Thymus (tissue), 11 donors: ENCODE measurements around the gene ZFAND3. TPM values are rescaled to one million over a fixed set of nuclear protein-coding genes. Genes with fewer than 3 reads are reported as not detected.
"Not testable (repeated sequence)": the region's sequence is repeated elsewhere in the genome, so short reads cannot be mapped to it uniquely, and the experiment has no call there.

Experiments
- DNase-seq, 9 donors: peaks; one replicate each; pipeline ENCODE4 v3.0.0-alpha.2; 2013; ENCODE audit warnings: low spot score in 9 of 9, low read depth in 6 of 9, missing footprints in 1 of 9
- H3K27ac ChIP-seq, 2 donors: one replicate each; pipeline ENCODE4 v1.5.1; 2013; ENCODE audit warnings: control low read depth in 1 of 2, low read depth in 1 of 2, low read length in 1 of 2, mild to moderate bottlenecking in 1 of 2, moderate library complexity in 1 of 2
- H3K27me3 ChIP-seq, 2 donors: one replicate each; pipeline ENCODE4 v1.5.1; 2013; ENCODE audit warnings: low read length in 1 of 2; ENCODE audit not compliant: control insufficient read depth in 2 of 2, insufficient read depth in 1 of 2
- H3K36me3 ChIP-seq, 2 donors: one replicate each; pipeline ENCODE4 v1.5.1; 2013; ENCODE audit warnings: low read length in 1 of 2, mild to moderate bottlenecking in 1 of 2, moderate library complexity in 1 of 2; ENCODE audit not compliant: control insufficient read depth in 2 of 2, insufficient read depth in 2 of 2
- H3K4me1 ChIP-seq, 2 donors: one replicate each; pipeline ENCODE4 v1.5.1; 2013; ENCODE audit warnings: low read length in 2 of 2; ENCODE audit not compliant: control insufficient read depth in 2 of 2, insufficient read depth in 2 of 2
- H3K4me3 ChIP-seq, 2 donors: one replicate each; pipeline ENCODE4 v1.5.1; 2013; ENCODE audit warnings: low read length in 2 of 2, control low read depth in 1 of 2, mild to moderate bottlenecking in 1 of 2
- H3K9me3 ChIP-seq, 2 donors: one replicate each; pipeline ENCODE4 v1.5.1; 2013; ENCODE audit warnings: low read length in 1 of 2, mild to moderate bottlenecking in 1 of 2; ENCODE audit not compliant: control insufficient read depth in 2 of 2, insufficient read depth in 1 of 2
- WGBS: extraction: QIAGEN DNeasy Blood & Tissue Kit; methylation state at CpG from one replicate; pipeline ENCODE4 v1.1.7; 2013; 5-methylcytosine and 5-hydroxymethylcytosine counted together
- polyA plus RNA-seq: library from polyadenylated mRNA; stranded (reverse); fragments of 200-250 nt; gene quantifications from one replicate; pipeline ENCODE4 v1.2.3, GENCODE V29; 2013
- total RNA-seq: library from RNA; stranded (reverse); fragments of 120-200 nt; gene quantifications from one replicate; pipeline ENCODE4 v1.2.4, GENCODE V29; 2013
- donor health status: healthy.

The ZFAND3 gene
- total and polyA plus RNA-seq, 2 donors: 8.5 to 25.7 TPM

- Histone ChIP-seq H3K27me3 (no peaks in the 10 kb centered on the region), H3K4me1 (no peaks in the 10 kb centered on the region), H3K9me3 (no peaks in the 10 kb centered on the region), H3K27ac (no peak overlapping the region), H3K36me3 (no peaks in the 10 kb centered on the region), H3K4me3 (no peak overlapping the region)
- no peak for DNase-seq
- WGBS: 91% methylated on average over 3 of the region's 3 CpGs
These were observed 120.7 kb downstream of the ZFAND3 start for GRCh38 chr6:37940074-37940847.

DNA sequence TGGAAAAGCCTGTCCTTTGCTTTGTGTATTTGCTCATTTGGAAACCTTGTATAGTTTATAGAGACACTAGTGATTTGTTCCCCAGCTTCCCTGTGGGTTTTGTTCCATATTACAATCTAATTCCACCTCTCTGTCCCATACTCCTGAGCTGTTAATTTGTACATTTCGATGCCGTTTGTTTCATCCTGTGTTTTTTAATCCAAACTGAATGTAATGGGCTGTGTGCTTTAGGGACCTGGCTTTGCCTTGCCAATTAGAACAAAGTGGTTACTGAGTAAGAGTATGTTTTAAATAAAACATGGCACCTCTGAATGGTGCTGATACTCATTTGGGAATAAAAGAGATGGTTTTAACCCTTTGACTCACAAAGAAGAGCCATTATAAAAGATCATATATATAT is 122.3 kb downstream of the ZFAND3 start:
- Histone ChIP-seq H3K27ac (no peak overlapping the region), H3K4me3 (no peak overlapping the region), H3K4me1 (no peaks in the 10 kb centered on the region), H3K36me3 (no peaks in the 10 kb centered on the region), H3K9me3 (no peaks in the 10 kb centered on the region), H3K27me3 (no peaks in the 10 kb centered on the region)
- no peak for DNase-seq
- WGBS: 96% methylated on average over 2 of the region's 2 CpGs

DNA sequence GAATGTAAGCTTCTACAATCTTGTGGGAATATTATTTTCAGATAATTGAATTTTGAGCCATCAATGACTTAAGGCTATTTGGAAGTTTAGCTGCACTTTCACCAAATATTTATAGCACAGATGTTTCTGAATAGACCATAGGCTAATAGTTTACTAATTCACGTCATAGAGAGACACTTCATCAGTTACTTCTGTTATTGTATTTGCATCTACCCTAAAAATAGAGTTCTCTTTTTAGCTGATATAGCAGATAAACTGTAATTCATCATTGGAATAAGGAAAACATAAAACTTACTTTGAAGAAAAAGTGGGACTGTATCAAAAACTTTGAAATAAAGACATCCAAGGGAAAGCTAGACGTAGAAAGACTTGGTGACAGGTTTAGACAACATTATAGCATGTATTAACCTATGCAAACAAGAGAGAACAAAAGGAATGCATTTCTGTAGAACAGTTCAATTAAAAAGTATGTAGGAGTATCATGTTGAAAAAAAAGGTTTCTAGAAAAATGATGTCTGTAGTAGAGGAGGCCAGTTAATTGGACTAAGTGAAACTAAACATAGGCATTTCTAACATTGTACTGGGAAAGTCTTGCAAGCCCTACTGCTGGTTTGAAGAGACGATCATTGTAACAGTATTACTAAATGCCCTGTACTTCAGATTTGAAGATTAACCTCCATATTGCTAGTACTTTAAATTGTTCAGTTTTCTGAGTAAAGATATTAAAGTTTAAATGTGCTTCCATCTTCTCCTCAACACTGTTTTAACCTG is 123.3 kb downstream of the ZFAND3 start:
- 90% methylated on average over 3 of the region's 3 CpGs for WGBS
- DNase-seq: no peak
- H3K9me3 ChIP-seq: no peaks in the 10 kb centered on the region
- no peaks in the 10 kb centered on the region for H3K4me1 ChIP-seq
- no peaks in the 10 kb centered on the region for H3K36me3 ChIP-seq
- no peak overlapping the region for H3K27ac ChIP-seq
- no peak overlapping the region for H3K4me3 ChIP-seq
- no peaks in the 10 kb centered on the region for H3K27me3 ChIP-seq

GRCh38 chr6:37943436-37944058 is 124.0 kb downstream of the ZFAND3 start:
- no peaks in the 10 kb centered on the region for H3K27me3 ChIP-seq
- H3K27ac ChIP-seq: no peak overlapping the region
- no peak overlapping the region for H3K4me3 ChIP-seq
- no peaks in the 10 kb centered on the region for H3K9me3 ChIP-seq
- no peaks in the 10 kb centered on the region for H3K4me1 ChIP-seq
- no peaks in the 10 kb centered on the region for H3K36me3 ChIP-seq
- 96% methylated on average over 1 of the region's 1 CpG for WGBS
- DNase-seq: no peak

GRCh38 chr6:37946057-37946456 is 126.5 kb downstream of the ZFAND3 start:
- H3K4me3 ChIP-seq: no peak overlapping the region
- no peaks in the 10 kb centered on the region for H3K4me1 ChIP-seq
- no peaks in the 10 kb centered on the region for H3K9me3 ChIP-seq
- H3K27me3 ChIP-seq: no peaks in the 10 kb centered on the region
- H3K27ac ChIP-seq: no peak overlapping the region
- no peak for DNase-seq
- no peaks in the 10 kb centered on the region for H3K36me3 ChIP-seq
- 96% methylated on average over 2 of the region's 2 CpGs for WGBS

DNA sequence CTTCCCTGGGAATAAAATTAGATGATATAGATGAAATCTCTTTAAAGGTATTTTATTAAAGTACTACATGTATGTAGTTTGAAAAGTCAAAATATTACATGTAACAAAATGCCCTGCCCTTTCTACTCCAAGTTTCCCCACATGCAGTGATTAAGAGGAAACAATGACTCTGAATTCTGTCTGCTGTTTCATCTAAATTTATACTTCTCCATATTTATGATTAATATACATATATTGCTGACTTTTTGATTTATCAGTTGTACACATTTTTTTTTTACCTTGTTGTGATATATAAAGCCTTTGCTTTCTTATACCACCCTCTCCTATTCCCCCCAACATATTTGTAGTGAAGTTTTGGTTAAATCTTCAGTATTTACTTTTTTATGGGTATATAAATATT is 127.9 kb downstream of the ZFAND3 start:
- DNase-seq: no peak
- H3K27me3 ChIP-seq: no peaks in the 10 kb centered on the region
- no peaks in the 10 kb centered on the region for H3K9me3 ChIP-seq
- H3K27ac ChIP-seq: no peak overlapping the region
- no peaks in the 10 kb centered on the region for H3K36me3 ChIP-seq
- H3K4me3 ChIP-seq: no peak overlapping the region
- H3K4me1 ChIP-seq: no peaks in the 10 kb centered on the region

GRCh38 chr6:37948584-37948983 is 129.1 kb downstream of the ZFAND3 start:
- not testable (repeated sequence) for DNase-seq, H3K27ac ChIP-seq, H3K36me3 ChIP-seq, H3K9me3 ChIP-seq, H3K27me3 ChIP-seq, H3K4me3 ChIP-seq, H3K4me1 ChIP-seq
- over 99% methylated on average over 2 of the region's 2 CpGs for WGBS

- Histone ChIP-seq H3K4me1 (no peaks in the 10 kb centered on the region), H3K27ac (no peak overlapping the region), H3K4me3 (no peak overlapping the region), H3K27me3 (no peaks in the 10 kb centered on the region), H3K9me3 (no peaks in the 10 kb centered on the region), H3K36me3 (no peaks in the 10 kb centered on the region)
- 98% methylated on average over 2 of the region's 2 CpGs for WGBS
- no peak for DNase-seq
These were observed 132.5 kb downstream of the ZFAND3 start for GRCh38 chr6:37952027-37952426.

DNA sequence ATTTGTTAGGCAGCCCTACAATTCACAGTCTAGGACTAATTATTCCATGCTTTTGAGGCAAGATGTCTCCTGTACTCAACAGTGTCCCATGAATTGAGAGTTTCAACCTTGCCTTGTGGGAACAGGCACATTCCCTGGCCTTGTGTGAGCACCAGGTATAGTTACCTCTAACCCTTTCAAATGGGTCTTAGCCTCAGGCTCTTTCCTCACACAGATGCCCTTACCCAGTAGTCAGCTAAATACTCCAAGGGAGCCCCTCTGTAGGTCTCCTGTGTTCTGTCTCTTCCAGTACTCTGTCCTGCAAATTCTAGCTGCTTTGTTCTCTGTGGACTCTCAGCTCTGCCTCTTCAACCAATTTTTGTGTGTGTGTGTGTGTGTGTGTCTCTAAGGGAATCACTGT is 135.3 kb downstream of the ZFAND3 start:
- H3K4me1 ChIP-seq: no peaks in the 10 kb centered on the region

More for the DNA sequence above, 135.3 kb downstream of the ZFAND3 start:
- H3K27ac ChIP-seq: no peak overlapping the region
- DNase-seq: no peak
- H3K4me3 ChIP-seq: no peak overlapping the region
- no peaks in the 10 kb centered on the region for H3K27me3 ChIP-seq
- H3K9me3 ChIP-seq: no peaks in the 10 kb centered on the region
- no peaks in the 10 kb centered on the region for H3K36me3 ChIP-seq
